Vagina (tissue), 2 donors: ENCODE measurements around the gene BEX3. TPM values are rescaled to one million over a fixed set of nuclear protein-coding genes. Genes with fewer than 3 reads are reported as not detected.

Experiments
- DNase-seq, 2 donors: peaks; one replicate each; pipeline ENCODE4 v3.0.0-alpha.2; 2017; ENCODE audit errors: extremely low spot score in 2 of 2
- H3K27ac ChIP-seq: fragments of 200-600 bp; sonication (generic); one replicate; pipeline ENCODE4 v1.5.1; 2019
- H3K27me3 ChIP-seq: fragments of 200-600 bp; sonication (generic); one replicate; pipeline ENCODE4 v1.5.1; 2019
- H3K36me3 ChIP-seq, 2 donors: fragments of 200-600 bp; sonication (generic); one replicate each; pipeline ENCODE4 v1.5.1; 2017 to 2019
- H3K4me1 ChIP-seq: fragments of 200-600 bp; sonication (generic); one replicate; pipeline ENCODE4 v1.5.1; 2019
- H3K4me3 ChIP-seq, 2 donors: fragments of 200-600 bp; sonication (generic); 1 replicate in 1 of 2; 2 replicates in 1 of 2; pipeline ENCODE4 v1.5.1; 2016 to 2019
- H3K9me3 ChIP-seq: fragments of 200-600 bp; sonication (generic); one replicate; pipeline ENCODE4 v1.5.1; 2019
- CTCF ChIP-seq, 3 experiments: fragments of 450-650 bp in 2 of 3; fragments of 200-600 bp in 1 of 3; sonication (generic) in 1 of 3; IDR thresholded peaks; one replicate each; pipeline ENCODE4 v1.5.1; 2017 to 2019; ENCODE audit warnings: antibody characterized with exemption in 3 of 3, mild to moderate bottlenecking in 2 of 3, moderate library complexity in 2 of 3
- POLR2A ChIP-seq, 2 donors: fragments of 450-650 bp; IDR thresholded peaks; one replicate each; pipeline ENCODE4 v1.6.1; 2017; ENCODE audit warnings: antibody characterized with exemption in 2 of 2, mild to moderate bottlenecking in 2 of 2, moderate library complexity in 2 of 2
- POLR2AphosphoS5 ChIP-seq, 2 donors: sonication (generic); formaldehyde crosslinking; IDR thresholded peaks; one replicate each; pipeline ENCODE4 v1.9.0; 2017; ENCODE audit warnings: antibody characterized with exemption in 2 of 2, mild to moderate bottlenecking in 2 of 2, low read depth in 1 of 2; ENCODE audit not compliant: insufficient read depth in 1 of 2
- intact Hi-C: fragments of 100-400 bp; cut with DNase I; formaldehyde crosslinking; loops from one replicate; pipeline ENCODE4 v1.15.1; 2023
- total RNA-seq: library from RNA; depleted of rRNA; stranded (reverse); fragments of >200 nt; gene quantifications from one replicate; pipeline ENCODE4 v1.2.3, GENCODE V29; 2016

The BEX3 gene
- total RNA-seq, 1 donor from 2014 or later: 77.8 TPM

- Histone ChIP-seq H3K27ac (no peak overlapping the region), H3K4me1 (peaks cover 8% of the 10 kb centered on the region), H3K9me3 (no peaks in the 10 kb centered on the region), H3K36me3 (no peaks in the 10 kb centered on the region), H3K4me3 (no peak overlapping the region), H3K27me3 (no peaks in the 10 kb centered on the region)
- intact Hi-C loops: no loop called here
- DNase-seq: no peak
- TF ChIP-seq CTCF (IDR thresholded peaks at IDR 0.05) (no peak), POLR2AphosphoS5 (IDR thresholded peaks at IDR 0.05; ENCODE audit: insufficient read depth in 1 of 2, low read depth in 1 of 2) (no peak), POLR2A (IDR thresholded peaks at IDR 0.05) (no peak)
Measured at GRCh38 chrX:103362474-103362873, 13.9 kb upstream of the BEX3 start.

- Histone ChIP-seq H3K4me3 (no peak overlapping the region), H3K27me3 (no peaks in the 10 kb centered on the region), H3K27ac (no peak overlapping the region), H3K4me1 (peaks cover 2% of the 10 kb centered on the region), H3K9me3 (no peaks in the 10 kb centered on the region), H3K36me3 (no peaks in the 10 kb centered on the region)
- no peak for TF ChIP-seq POLR2A (IDR thresholded peaks at IDR 0.05)
- intact Hi-C loops: no loop called here
- DNase-seq: no peak
Measured at GRCh38 chrX:103363046-103363445, 13.3 kb upstream of the BEX3 start.

- TF ChIP-seq POLR2AphosphoS5 (IDR thresholded peaks at IDR 0.05; ENCODE audit: insufficient read depth in 1 of 2, low read depth in 1 of 2) (no peak), CTCF (IDR thresholded peaks at IDR 0.05) (no peak), POLR2A (IDR thresholded peaks at IDR 0.05) (no peak)
- Histone ChIP-seq H3K4me1 (no peaks in the 10 kb centered on the region), H3K27ac (no peak overlapping the region), H3K9me3 (no peaks in the 10 kb centered on the region), H3K27me3 (no peaks in the 10 kb centered on the region), H3K4me3 (no peak overlapping the region), H3K36me3 (no peaks in the 10 kb centered on the region)
- no peak for DNase-seq
- intact Hi-C loops: no loop called here
Measured at GRCh38 chrX:103367502-103367901, 8.8 kb upstream of the BEX3 start.

- no peak overlapping the region for H3K4me3 ChIP-seq
- intact Hi-C loops: no loop called here
- TF ChIP-seq POLR2A (IDR thresholded peaks at IDR 0.05) (no peak), POLR2AphosphoS5 (IDR thresholded peaks at IDR 0.05; ENCODE audit: insufficient read depth in 1 of 2, low read depth in 1 of 2) (no peak), CTCF (IDR thresholded peaks at IDR 0.05) (no peak)
- no peaks in the 10 kb centered on the region for H3K4me1 ChIP-seq
- DNase-seq: no peak
- no peak overlapping the region for H3K27ac ChIP-seq
- H3K36me3 ChIP-seq: no peaks in the 10 kb centered on the region
- H3K27me3 ChIP-seq: no peaks in the 10 kb centered on the region
- no peaks in the 10 kb centered on the region for H3K9me3 ChIP-seq
Measured at GRCh38 chrX:103369479-103369878, 6.9 kb upstream of the BEX3 start.

GRCh38 chrX:103372886-103373285 lies 3.5 kb upstream of the BEX3 start:
- Histone ChIP-seq H3K9me3 (no peaks in the 10 kb centered on the region), H3K36me3 (no peaks in the 10 kb centered on the region), H3K4me3 (no peak overlapping the region), H3K27ac (no peak overlapping the region), H3K4me1 (no peaks in the 10 kb centered on the region), H3K27me3 (no peaks in the 10 kb centered on the region)
- intact Hi-C loops: no loop called here
- no peak for TF ChIP-seq POLR2A (IDR thresholded peaks at IDR 0.05)
- no peak for TF ChIP-seq POLR2AphosphoS5 (IDR thresholded peaks at IDR 0.05; ENCODE audit: insufficient read depth in 1 of 2, low read depth in 1 of 2)
- no peak for TF ChIP-seq CTCF (IDR thresholded peaks at IDR 0.05)
- no peak for DNase-seq

- Histone ChIP-seq H3K4me3 (no peak overlapping the region), H3K4me1 (no peaks in the 10 kb centered on the region), H3K27ac (no peak overlapping the region), H3K36me3 (no peaks in the 10 kb centered on the region), H3K27me3 (no peaks in the 10 kb centered on the region), H3K9me3 (no peaks in the 10 kb centered on the region)
- no peak for DNase-seq
- intact Hi-C loops: no loop called here
- TF ChIP-seq CTCF (IDR thresholded peaks at IDR 0.05) (no peak), POLR2A (IDR thresholded peaks at IDR 0.05) (no peak), POLR2AphosphoS5 (IDR thresholded peaks at IDR 0.05; ENCODE audit: insufficient read depth in 1 of 2, low read depth in 1 of 2) (no peak)
Measured at GRCh38 chrX:103373581-103373980, 2.8 kb upstream of the BEX3 start.
